Colonic mucosa (tissue), 4 donors: ENCODE measurements around the gene SF3A2. TPM values are rescaled to one million over a fixed set of nuclear protein-coding genes. Genes with fewer than 3 reads are reported as not detected.

Experiments
- DNase-seq: peaks from one replicate; pipeline ENCODE4 v3.0.0-alpha.2; 2020
- H3K27ac ChIP-seq: fragments of 200-600 bp; one replicate; pipeline ENCODE4 v1.8.0; 2021
- H3K27me3 ChIP-seq: fragments of 200-600 bp; one replicate; pipeline ENCODE4 v1.8.0; 2021
- H3K36me3 ChIP-seq: fragments of 200-600 bp; one replicate; pipeline ENCODE4 v1.8.0; 2021
- H3K4me1 ChIP-seq: fragments of 200-600 bp; one replicate; pipeline ENCODE4 v1.8.0; 2021; ENCODE audit warnings: mild to moderate bottlenecking
- H3K4me3 ChIP-seq: fragments of 200-600 bp; one replicate; pipeline ENCODE4 v1.8.0; 2021
- H3K9ac ChIP-seq, 2 donors: one replicate each; pipeline ENCODE4 v1.7.0; 2013; ENCODE audit warnings: control low read depth in 2 of 2, low read depth in 2 of 2, low read length in 2 of 2
- H3K9me3 ChIP-seq: fragments of 200-600 bp; one replicate; pipeline ENCODE4 v1.8.0; 2021
- CTCF ChIP-seq: fragments of 200-600 bp; IDR thresholded peaks from one replicate; pipeline ENCODE4 v1.8.0; 2022; ENCODE audit warnings: antibody characterized with exemption, mild to moderate bottlenecking
- intact Hi-C: fragments of 100-400 bp; cut with DNase I; formaldehyde crosslinking; loops from one replicate; pipeline ENCODE4 v1.14.1; 2022
- total RNA-seq, 2 donors: library from RNA; stranded (reverse); fragmentation: NEBNext Ultra II Directional in 1 of 2; extraction: Animal tissue kit (Norgen Biotek cat#: 25700) in 1 of 2; gene quantifications; one replicate each; pipeline ENCODE4 v1.2.1, GENCODE V29; 2021
- donor health status: healthy.
- donor health status: DM: no; HTN: no; CAD: no.
- donor health status: DM: no; HTN: no; CAD: no.

The SF3A2 gene
- total RNA-seq, 2 donors from 2014 or later: 60.9 to 99.8 TPM

GRCh38 chr19:2231621-2232221 lies 4.9 kb upstream of the SF3A2 start:
- Histone ChIP-seq H3K9me3 (no peaks in the 10 kb centered on the region), H3K36me3 (peaks cover 4% of the 10 kb centered on the region), H3K4me1 (peaks cover 8% of the 10 kb centered on the region), H3K27ac (no peak overlapping the region), H3K27me3 (no peaks in the 10 kb centered on the region), H3K4me3 (no peak overlapping the region), H3K9ac (no peak overlapping the region)
- no peak for DNase-seq
- TF ChIP-seq CTCF: no peak
- intact Hi-C loops: loop anchor here (10.0 kb wide), 1 partner anchor 67 kb away; the partner anchor contains the start of gene DOT1L

GRCh38 chr19:2232286-2233151 lies 4.1 kb upstream of the SF3A2 start:
- Histone ChIP-seq H3K4me3 (no peak overlapping the region), H3K9me3 (no peaks in the 10 kb centered on the region), H3K27ac (no peak overlapping the region), H3K9ac (no peak overlapping the region), H3K4me1 (peaks cover 11% of the 10 kb centered on the region), H3K36me3 (peaks cover 4% of the 10 kb centered on the region), H3K27me3 (no peaks in the 10 kb centered on the region)
- intact Hi-C loops: loop anchor here (10.0 kb wide), 1 partner anchor 68 kb away; the partner anchor contains the start of gene DOT1L
- no peak for TF ChIP-seq CTCF
- no peak for DNase-seq

- H3K36me3 ChIP-seq: peaks cover 4% of the 10 kb centered on the region
- H3K9ac ChIP-seq: peak overlapping the region; percentile 16 to 66
- no peak overlapping the region for H3K4me3 ChIP-seq
- peak overlapping the region; percentile 12 for H3K27ac ChIP-seq
- H3K4me1 ChIP-seq: peaks cover 18% of the 10 kb centered on the region
- intact Hi-C loops: loop anchor here (10.0 kb wide), 1 partner anchor 69 kb away; the partner anchor contains the start of gene DOT1L
- H3K9me3 ChIP-seq: no peaks in the 10 kb centered on the region
- H3K27me3 ChIP-seq: no peaks in the 10 kb centered on the region
- no peak for TF ChIP-seq CTCF
- no peak for DNase-seq
Measured at GRCh38 chr19:2233601-2234280, 2.9 kb upstream of the SF3A2 start.

- H3K4me1 ChIP-seq: peaks cover 18% of the 10 kb centered on the region
- TF ChIP-seq CTCF: no peak
- H3K27ac ChIP-seq: peak overlapping the region; percentile 100
- DNase-seq: peak; percentile 61
- peak overlapping the region; percentile 76 to 91 for H3K9ac ChIP-seq
- H3K9me3 ChIP-seq: no peaks in the 10 kb centered on the region
- peak overlapping the region; percentile 97 for H3K4me3 ChIP-seq
- peaks cover under 1% of the 10 kb centered on the region for H3K36me3 ChIP-seq
- H3K27me3 ChIP-seq: no peaks in the 10 kb centered on the region
- intact Hi-C loops: loop anchor here (5.0 to 10.0 kb wide), 2 partner anchors 37 to 70 kb away; partner anchors contain the start of gene DOT1L
Measured at GRCh38 chr19:2234996-2235380, 1.6 kb upstream of the SF3A2 start.

GRCh38 chr19:2235381-2236063 lies 1.1 kb upstream of the SF3A2 start:
- DNase-seq: peak; percentile 87
- Histone ChIP-seq H3K36me3 (no peaks in the 10 kb centered on the region), H3K9ac (peak overlapping the region; percentile 76 to 91), H3K9me3 (no peaks in the 10 kb centered on the region), H3K4me3 (peak overlapping the region; percentile 97), H3K27ac (peak overlapping the region; percentile 100), H3K4me1 (peaks cover 21% of the 10 kb centered on the region), H3K27me3 (no peaks in the 10 kb centered on the region)
- TF ChIP-seq CTCF: no peak
- intact Hi-C loops: loop anchor here (5.0 to 10.0 kb wide), 2 partner anchors 37 to 71 kb away; partner anchors contain the start of gene DOT1L
